ENCODE measurements around the gene MTCL1.

Gene MTCL1

GRCh38 chr18:8843005-8843404, 137.6 kb downstream of the MTCL1 start:
- no peak for DNase-seq

- no peak for DNase-seq
These were observed 139.4 kb downstream of the MTCL1 start for GRCh38 chr18:8844721-8845148.

DNA sequence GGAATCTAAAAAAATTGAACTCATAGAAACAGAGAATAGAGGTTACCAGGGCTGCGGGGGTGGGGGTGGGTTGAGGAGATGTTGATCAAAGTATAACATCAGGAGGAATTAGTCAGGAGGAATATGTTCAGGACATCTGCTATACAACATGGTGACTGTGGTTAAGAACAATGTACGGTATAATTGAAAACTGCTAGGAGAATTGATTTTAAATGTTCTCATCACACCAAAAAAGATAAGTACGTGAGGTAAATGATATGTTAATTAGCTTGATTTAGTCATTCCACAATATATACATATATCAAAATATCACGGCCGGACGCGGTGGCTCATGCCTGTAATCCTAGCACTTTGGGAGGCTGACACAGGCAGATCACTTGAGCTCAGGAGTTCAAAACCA, 140.2 kb downstream of the MTCL1 start:
- DNase-seq, result no peak

- DNase-seq, result no peak
These were observed 141.9 kb downstream of the MTCL1 start for GRCh38 chr18:8847066-8847755.

GRCh38 chr18:8847900-8848299, 142.5 kb downstream of the MTCL1 start:
- no peak for DNase-seq

- DNase-seq, result no peak
These were observed 143.2 kb downstream of the MTCL1 start for GRCh38 chr18:8848541-8848940.

GRCh38 chr18:8849696-8850095, 144.3 kb downstream of the MTCL1 start:
- no peak for DNase-seq

DNA sequence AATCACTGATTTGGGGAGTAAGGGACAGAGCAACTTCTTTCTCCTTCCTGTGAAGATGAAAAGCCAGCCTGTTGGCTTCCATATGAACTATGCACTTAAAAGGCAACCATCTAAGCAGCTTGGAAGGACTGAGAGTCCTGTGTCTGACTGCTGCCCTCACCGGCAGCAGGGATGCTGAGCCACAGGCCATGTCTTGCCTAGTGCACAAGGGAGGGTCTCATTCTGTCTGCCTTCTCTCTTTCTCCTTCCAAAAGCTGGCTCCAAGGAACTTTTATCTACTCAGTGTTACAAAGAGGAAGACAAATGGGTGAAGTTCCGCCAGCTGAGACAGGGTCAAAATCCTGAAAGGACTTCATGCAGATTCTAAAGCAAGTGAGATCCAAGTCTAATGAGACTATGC, 146.3 kb downstream of the MTCL1 start:
- no peak for DNase-seq

- DNase-seq, result no peak
These were observed 149.2 kb downstream of the MTCL1 start for GRCh38 chr18:8854550-8854949.

DNA sequence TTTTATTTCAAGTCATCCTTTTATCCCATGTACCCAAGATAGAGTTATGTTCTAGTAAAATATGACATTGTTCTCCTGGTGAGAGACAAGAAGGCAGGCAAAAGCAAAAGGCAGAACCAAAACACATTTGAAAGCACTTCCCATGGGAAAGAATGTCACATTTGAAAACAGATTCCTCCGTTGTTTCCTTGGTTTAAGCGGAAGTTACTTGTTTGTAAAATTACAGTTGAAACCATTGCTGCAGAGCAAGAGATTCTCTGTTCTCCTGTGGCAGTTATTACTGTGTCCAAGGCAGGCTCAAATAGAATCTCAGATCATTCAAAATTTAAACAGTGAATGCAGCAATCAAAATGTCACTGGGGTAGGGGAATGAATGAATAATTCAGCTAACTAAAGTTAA, 149.6 kb downstream of the MTCL1 start:
- DNase-seq, result no peak

DNA sequence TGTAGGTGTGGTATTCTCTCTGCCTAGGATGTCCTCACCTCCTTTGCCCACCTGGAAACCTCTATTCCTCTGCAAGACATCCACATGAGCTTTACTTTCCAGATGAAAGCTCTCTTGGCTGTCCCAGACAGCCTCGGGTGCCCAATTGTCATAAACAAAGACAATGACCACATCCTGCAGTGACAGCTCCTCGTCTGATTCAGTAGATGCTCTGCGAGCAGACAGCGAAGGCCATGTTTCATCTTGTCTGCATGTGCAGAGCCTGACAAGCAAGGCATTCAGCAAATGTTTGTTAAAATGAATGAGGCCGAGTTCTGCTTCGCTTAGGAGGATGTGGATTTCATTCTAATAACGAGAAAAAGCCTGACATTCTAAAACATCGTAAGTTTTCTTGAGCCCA, 150.9 kb downstream of the MTCL1 start:
- no peak for DNase-seq

DNA sequence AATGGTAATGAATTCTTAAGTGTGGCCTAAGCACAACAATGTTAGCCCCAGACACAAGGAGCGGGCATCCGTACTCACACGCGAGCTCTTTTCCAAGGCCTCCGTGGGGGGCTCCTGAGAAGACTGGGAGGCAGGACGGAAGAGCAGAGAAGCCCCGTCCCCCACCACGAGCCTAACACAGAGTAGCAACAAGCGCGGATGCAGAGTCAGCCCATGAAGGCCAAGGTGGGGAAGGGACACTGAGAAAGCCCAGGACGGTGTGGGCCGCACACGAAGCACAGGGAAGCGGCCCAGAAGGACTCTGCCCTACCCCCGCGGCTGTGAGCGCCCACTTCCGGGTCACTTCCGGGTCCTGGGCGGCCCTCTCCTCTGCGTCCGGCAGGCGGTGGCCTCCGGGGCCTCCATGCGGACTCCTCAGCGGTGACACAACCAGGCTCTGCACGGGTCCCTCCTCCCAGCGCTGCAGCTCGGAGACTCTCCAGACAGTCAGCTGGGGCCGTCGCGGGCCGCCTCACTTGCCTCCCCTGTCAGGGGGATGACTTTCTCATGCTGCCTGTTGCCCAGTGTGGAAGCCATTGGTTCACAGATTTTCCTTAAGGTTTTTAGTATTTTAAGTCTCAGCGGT, 151.5 kb downstream of the MTCL1 start:
- no peak for DNase-seq

- DNase-seq, result no peak
These were observed 152.4 kb downstream of the MTCL1 start for GRCh38 chr18:8857806-8858205.

GRCh38 chr18:8858888-8859511, 153.6 kb downstream of the MTCL1 start:
- no peak for DNase-seq

GRCh38 chr18:8860845-8861642, 155.7 kb downstream of the MTCL1 start:
- DNase-seq, result no peak

DNA sequence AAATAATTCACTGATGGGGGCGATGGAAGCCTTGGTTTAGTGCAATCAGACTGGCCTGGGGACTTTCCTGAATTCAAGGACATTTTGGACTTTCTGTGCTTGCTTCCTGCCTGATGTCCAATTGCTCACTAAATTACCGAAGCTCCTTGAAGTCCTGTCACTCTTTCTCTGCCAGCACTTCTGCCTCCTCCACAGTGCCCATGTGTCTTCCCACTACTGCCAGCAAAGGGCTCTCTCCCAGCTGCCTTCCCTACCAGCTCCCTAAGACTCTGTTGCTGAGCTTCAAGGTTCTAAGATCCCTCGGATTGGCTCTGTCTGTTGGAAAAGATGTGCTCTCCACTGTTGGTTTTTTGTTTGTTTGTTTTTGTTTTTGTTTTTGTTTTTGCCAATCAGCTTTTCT, 158.1 kb downstream of the MTCL1 start:
- no peak for DNase-seq

DNA sequence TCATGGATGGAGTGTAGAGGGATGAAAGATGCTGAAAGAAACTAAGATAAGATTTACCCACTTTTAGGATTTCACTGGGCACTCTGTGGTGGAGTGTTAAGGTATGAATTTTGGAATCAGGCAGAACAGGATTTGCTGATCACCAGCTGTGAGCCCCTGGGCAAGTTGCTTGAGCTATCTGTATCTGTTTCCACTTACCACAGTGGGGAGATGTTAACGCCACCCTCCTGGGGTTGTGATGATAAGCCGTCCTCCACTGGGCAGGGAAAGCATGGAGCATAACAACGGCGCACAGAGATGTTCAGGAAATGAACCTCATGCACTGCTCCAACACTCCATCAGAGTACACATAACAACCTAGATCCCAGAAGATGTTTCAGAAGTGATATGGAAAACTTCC, 160.6 kb downstream of the MTCL1 start:
- no peak for DNase-seq

- no peak for DNase-seq
These were observed 161.3 kb downstream of the MTCL1 start for GRCh38 chr18:8866679-8867078.

DNA sequence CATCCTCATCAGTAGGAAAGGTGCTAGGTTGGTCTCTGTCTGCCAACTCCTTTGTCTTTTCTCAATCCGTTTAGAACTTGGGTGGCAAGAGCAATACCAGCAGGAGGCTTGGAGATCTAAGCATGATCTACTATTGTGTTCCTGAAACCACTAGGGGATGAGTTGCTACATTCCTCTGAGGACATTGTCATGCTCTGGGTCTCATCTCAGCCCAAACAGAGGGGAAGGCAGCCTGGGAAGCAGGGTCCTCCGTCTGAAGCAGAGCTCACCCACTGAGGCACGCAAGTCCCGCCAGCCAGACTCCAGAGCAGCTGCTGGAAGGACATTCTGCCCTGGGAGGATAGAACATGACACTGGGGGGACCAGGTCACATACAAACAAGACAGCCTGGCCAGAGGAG, 162.9 kb downstream of the MTCL1 start:
- DNase-seq, result no peak

DNA sequence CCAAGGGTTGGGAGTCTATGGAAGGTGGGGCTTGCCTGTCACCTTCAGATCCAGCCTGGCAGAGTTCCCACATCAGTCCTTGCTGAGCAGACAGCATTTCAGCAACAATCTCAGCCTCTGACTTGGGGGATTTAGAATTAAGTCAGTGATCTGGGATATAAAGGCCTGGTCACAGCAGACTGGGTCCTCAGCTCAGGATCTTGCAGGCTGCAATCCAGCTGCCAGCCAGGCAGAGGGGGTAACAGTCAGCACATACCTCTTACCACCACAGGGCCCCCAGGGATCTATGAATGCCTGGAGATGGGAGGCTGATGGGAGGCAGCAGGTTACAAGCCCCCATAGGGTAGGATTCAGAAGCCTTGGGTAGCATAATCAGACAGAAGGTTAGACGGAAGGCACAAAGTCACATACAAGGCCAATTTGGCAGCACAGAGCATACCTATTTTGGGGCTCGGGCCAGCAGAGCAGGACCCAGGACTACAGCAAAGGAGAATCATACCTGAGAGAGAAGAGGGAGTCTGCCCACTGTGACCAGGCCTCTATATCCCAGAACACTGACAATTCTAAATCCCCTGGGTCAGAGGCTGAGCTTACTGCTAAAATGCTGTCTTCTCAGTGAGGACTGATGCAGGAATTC, 163.5 kb downstream of the MTCL1 start:
- no peak for DNase-seq

DNA sequence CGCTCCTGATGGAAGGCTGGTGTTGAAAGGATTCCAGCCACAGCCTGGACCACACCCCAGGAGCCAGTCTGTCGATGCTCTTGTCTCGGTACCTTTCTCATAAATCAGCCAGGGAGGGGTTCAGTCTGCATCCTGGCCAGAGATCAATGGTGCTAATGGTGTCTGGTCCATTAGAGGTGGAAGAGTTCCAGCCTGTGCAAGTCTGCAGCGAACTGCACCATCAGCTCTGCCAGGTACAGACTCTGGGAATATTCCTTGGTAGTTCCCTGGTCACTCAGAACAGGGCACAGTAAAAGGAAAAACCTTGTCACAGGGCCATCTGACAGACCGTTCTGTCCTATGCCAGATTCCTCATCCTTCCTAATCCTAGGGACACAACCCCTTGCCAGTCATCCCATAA, 164.3 kb downstream of the MTCL1 start:
- no peak for DNase-seq

DNA sequence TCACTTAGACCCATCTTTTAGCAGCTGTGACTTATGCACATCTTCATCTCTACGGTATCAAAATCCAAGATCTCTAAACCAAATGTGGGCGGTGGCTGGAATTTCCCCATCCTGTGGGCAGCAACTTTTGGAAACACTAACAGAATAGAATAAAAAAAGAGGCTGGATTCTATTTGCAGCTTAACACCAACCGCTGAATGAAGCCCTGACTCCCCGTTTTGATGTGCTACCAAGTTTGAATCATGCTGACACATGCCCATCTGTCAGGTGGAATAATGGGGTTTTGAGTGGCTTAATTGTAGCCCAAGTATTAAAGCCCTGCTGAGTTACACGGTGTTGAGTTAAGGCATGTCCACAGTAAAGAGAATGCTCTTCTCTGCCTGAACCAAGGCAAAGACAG, 165.2 kb downstream of the MTCL1 start:
- DNase-seq, result no peak

DNA sequence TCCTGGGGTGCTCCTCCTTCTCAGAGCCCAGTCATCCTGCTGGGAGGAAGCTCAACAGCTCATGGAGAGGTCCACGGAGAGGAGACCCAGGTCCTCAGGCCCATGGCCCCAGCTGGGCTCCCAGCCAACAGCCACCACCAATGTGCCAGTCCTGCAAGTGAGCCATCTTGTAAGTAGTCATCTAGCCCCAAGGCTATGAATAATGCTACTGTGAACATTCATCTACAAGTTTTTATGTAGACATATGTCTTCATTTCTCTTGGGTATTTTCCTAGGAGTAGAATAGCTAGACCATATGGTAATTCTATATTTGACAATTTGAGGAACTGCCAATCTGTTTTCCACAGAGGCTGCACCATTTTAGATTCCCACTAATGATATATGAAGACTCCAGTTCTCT, 166.1 kb downstream of the MTCL1 start:
- DNase-seq, result no peak
